Upper lobe of left lung (tissue), 4 donors: Measurements from ENCODE around the gene CPSF4L.

Experiments
- CTCF ChIP-seq, 6 experiments: fragments of 450-650 bp in 4 of 6; fragments of 200-600 bp in 2 of 6; sonication (generic) in 2 of 6; IDR thresholded peaks; one replicate each; pipeline ENCODE4 v1.5.1; 2016 to 2019; ENCODE audit warnings: antibody characterized with exemption in 6 of 6
- POLR2A ChIP-seq, 4 donors: fragments of 450-650 bp; IDR thresholded peaks; one replicate each; pipeline ENCODE4 v1.5.1; 2016 to 2017; ENCODE audit warnings: antibody characterized with exemption in 4 of 4, mild to moderate bottlenecking in 2 of 4

- TF ChIP-seq CTCF (IDR thresholded peaks at IDR 0.05): no peak
- TF ChIP-seq POLR2A (IDR thresholded peaks at IDR 0.05): no peak
These were observed 25.2 kb upstream of the CPSF4L start for GRCh38 chr17:73286863-73287296.
